Measurements from ENCODE around the gene ERCC4. TPM values are rescaled to one million over a fixed set of nuclear protein-coding genes. Genes with fewer than 3 reads are reported as not detected.

ERCC4 gene
- polyA plus RNA-seq, 1 of the 3 experiments (the other 2 are of a cell fraction) = 1.8 TPM

- TF ChIP-seq GABPA (IDR thresholded peaks at IDR 0.05; ENCODE audit: low read depth) = no peak
- TF ChIP-seq JUND (IDR thresholded peaks at IDR 0.05) = no peak
- no peak for TF ChIP-seq GATA2 (CRISPR knock-in tag; IDR thresholded peaks at IDR 0.05)
- TF ChIP-seq ELF1 (IDR thresholded peaks at IDR 0.05) = no peak
- TF ChIP-seq RAD21 (IDR thresholded peaks at IDR 0.05; ENCODE audit: low read length) = no peak
- no peak for TF ChIP-seq YY1 (IDR thresholded peaks at IDR 0.05; ENCODE audit: low read depth)
- TF ChIP-seq USF2 (IDR thresholded peaks at IDR 0.05; ENCODE audit: borderline replicate concordance, low read depth, low read length) = no peak
Observed at GRCh38 chr16:13911871-13912270, 8.1 kb upstream of the ERCC4 start (continued).

GRCh38 chr16:13912891-13913290, 7.1 kb upstream of the ERCC4 start:
- WGBS (ENCODE audit: low lambda C conversion rate) = 28% methylated on average over 1 of the region's 1 CpG
- POLR2A ChIA-PET = no interaction called here
- no peaks in the 10 kb centered on the region for H3K36me3 ChIP-seq (replicated peaks in 1 of 2; ENCODE audit: control insufficient read depth in 1 of 2, insufficient read depth in 2 of 2, low read length in 1 of 2)
- H3K4me3 ChIP-seq (ENCODE audit: low read depth in 2 of 2, low read length in 1 of 2) = no peak overlapping the region
- no peaks in the 10 kb centered on the region for H3K9me3 ChIP-seq
- no peaks in the 10 kb centered on the region for H4K20me1 ChIP-seq (ENCODE audit: insufficient read depth)
- H3K9ac ChIP-seq = no peak overlapping the region
- no peak overlapping the region for H3K4me2 ChIP-seq
- no peaks in the 10 kb centered on the region for H3K4me1 ChIP-seq (ENCODE audit: control insufficient read depth in 1 of 2, insufficient read depth in 2 of 2, low read depth in 1 of 2, low read length in 1 of 2)
- CTCF ChIA-PET = interaction anchor here (1.5 kb wide), 1 partner anchor 56 kb away, joined by 3 read pairs; no protein-coding TSS in a partner anchor
- H2AFZ ChIP-seq (ENCODE audit: low read depth) = no peak overlapping the region
- no peaks in the 10 kb centered on the region for H3K79me2 ChIP-seq (ENCODE audit: insufficient read depth)
- TF ChIP-seq PBX3 (IDR thresholded peaks at IDR 0.05) (no peak), REST (IDR thresholded peaks at IDR 0.05; ENCODE audit: low read depth, low read length) (no peak), EZH2phosphoT487 (IDR thresholded peaks at IDR 0.05; ENCODE audit: borderline replicate concordance, low read depth) (no peak)
- H3K9me2 ChIP-seq = no peaks in the 10 kb centered on the region
- H3F3A ChIP-seq (replicated peaks; ENCODE audit: insufficient read depth) = no peaks in the 10 kb centered on the region
- H3K27ac ChIP-seq (ENCODE audit: low read depth in 2 of 2, low read length in 1 of 2) = no peak overlapping the region
- DNase-seq = no peak
- H3K27me3 ChIP-seq (ENCODE audit: insufficient read depth) = peaks cover 13% of the 10 kb centered on the region; the same call in 1 of the 2 replicates

Measured in SK-N-SH (cell line).